ENCODE results near the gene MALSU1.

The MALSU1 gene

DNA sequence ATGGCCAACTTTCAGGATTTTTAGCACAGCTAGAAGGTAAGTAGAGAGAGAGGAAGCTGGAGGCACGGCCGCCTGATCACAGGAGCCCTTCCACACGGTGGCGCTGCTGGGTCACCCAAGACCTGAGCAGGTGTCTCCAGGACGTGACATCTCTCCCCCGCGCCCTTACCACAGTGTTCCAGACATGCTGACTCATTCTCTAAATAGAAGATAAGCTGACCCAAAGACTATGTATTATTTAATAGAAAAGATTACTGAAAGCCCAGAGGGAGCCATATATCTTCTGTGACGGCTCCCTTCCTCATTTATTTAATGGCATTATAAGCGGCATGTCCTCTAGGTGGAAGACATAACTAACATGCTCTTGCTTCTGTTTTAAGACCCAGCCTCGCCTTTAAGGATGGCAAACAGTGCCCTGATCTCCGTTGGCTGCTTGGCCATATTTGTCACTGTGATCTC is 26.0 kb upstream of the MALSU1 start:
- H3K4me3 ChIP-seq (ENCODE audit: low read depth, low read length) = no peak overlapping the region
- in situ Hi-C loops (cut with HindIII; ENCODE audit: low sequenced_read_pairs) = no loop called here
- DNase-seq (ENCODE audit: low read depth, low spot score) = peak; percentile 89
- TF ChIP-seq, protein P1, sequence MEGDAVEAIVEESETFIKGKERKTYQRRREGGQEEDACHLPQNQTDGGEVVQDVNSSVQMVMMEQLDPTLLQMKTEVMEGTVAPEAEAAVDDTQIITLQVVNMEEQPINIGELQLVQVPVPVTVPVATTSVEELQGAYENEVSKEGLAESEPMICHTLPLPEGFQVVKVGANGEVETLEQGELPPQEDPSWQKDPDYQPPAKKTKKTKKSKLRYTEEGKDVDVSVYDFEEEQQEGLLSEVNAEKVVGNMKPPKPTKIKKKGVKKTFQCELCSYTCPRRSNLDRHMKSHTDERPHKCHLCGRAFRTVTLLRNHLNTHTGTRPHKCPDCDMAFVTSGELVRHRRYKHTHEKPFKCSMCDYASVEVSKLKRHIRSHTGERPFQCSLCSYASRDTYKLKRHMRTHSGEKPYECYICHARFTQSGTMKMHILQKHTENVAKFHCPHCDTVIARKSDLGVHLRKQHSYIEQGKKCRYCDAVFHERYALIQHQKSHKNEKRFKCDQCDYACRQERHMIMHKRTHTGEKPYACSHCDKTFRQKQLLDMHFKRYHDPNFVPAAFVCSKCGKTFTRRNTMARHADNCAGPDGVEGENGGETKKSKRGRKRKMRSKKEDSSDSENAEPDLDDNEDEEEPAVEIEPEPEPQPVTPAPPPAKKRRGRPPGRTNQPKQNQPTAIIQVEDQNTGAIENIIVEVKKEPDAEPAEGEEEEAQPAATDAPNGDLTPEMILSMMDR (IDR thresholded peaks at IDR 0.05; ENCODE audit: low read depth, low read length) = peak; percentile 93

DNA sequence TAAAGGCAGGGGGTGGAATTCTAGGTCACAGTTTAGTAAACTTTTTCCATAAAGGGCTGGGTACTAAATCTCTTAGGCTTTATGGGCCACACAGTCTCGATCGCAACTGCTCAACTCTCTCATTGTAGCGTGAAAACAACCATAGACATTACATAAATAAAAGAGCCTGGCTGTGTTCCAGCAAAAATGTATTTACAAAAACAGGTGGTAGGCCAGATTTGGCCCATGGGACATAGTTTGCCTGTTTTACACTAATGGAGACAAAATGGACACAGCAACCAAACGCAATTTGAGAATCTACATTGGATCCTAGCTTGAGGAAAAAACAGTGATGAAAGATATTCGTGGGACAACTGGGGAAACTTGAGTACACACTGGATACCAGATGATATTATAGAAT is 23.2 kb upstream of the MALSU1 start:
- DNase-seq (ENCODE audit: low read depth, low spot score) = no peak
- H3K4me3 ChIP-seq (ENCODE audit: low read depth, low read length) = no peak overlapping the region
- in situ Hi-C loops (cut with HindIII; ENCODE audit: low sequenced_read_pairs) = no loop called here
- TF ChIP-seq, protein P1 (IDR thresholded peaks at IDR 0.05; ENCODE audit: low read depth, low read length) = no peak

DNA sequence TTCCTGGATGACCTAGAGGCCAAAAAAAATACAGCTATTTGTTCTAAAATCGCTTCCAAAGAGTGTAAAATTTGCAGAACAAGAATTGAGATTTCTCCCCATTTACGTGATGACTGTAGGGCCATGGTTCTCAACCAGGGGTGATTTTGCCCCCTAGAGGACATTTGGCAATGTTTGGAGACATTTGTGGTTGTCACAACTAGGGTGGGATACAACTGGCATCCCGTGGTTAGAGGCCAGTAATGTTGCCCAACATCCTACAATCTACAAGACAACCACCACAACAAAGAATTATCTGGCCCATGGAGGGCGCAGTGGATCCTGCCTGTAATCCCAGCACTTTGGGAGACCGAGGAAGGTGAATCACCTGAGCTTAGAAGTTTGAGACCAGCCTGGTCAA is 22.8 kb upstream of the MALSU1 start:
- H3K4me3 ChIP-seq (ENCODE audit: low read depth, low read length) = no peak overlapping the region
- DNase-seq (ENCODE audit: low read depth, low spot score) = no peak

DNA sequence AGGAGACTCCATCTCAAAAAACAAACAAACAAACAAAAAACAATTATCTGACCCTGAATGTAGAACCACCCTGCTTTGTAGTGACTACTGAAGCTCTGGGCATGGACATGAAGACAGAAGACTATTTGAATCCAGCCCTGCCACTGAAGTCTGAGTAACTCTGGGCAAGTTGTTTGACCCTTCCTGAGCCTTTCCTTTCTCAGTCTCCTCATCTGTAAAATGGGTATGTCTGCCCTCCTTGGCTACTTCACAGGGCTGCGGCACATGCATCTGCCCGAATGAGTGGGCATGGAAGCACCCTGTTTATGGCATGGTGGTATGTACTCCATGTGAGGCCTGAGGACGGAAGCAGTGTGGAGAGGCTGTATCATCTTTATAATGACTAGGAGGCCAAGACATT is 22.2 kb upstream of the MALSU1 start:
- in situ Hi-C loops (cut with HindIII; ENCODE audit: low sequenced_read_pairs) = no loop called here
- TF ChIP-seq, protein P1 (IDR thresholded peaks at IDR 0.05; ENCODE audit: low read depth, low read length) = no peak
- DNase-seq (ENCODE audit: low read depth, low spot score) = no peak
- H3K4me3 ChIP-seq (ENCODE audit: low read depth, low read length) = no peak overlapping the region

More for the DNA sequence above, 22.8 kb upstream of the MALSU1 start:
- TF ChIP-seq, protein P1 (IDR thresholded peaks at IDR 0.05; ENCODE audit: low read depth, low read length) = no peak
- in situ Hi-C loops (cut with HindIII; ENCODE audit: low sequenced_read_pairs) = no loop called here

DNA sequence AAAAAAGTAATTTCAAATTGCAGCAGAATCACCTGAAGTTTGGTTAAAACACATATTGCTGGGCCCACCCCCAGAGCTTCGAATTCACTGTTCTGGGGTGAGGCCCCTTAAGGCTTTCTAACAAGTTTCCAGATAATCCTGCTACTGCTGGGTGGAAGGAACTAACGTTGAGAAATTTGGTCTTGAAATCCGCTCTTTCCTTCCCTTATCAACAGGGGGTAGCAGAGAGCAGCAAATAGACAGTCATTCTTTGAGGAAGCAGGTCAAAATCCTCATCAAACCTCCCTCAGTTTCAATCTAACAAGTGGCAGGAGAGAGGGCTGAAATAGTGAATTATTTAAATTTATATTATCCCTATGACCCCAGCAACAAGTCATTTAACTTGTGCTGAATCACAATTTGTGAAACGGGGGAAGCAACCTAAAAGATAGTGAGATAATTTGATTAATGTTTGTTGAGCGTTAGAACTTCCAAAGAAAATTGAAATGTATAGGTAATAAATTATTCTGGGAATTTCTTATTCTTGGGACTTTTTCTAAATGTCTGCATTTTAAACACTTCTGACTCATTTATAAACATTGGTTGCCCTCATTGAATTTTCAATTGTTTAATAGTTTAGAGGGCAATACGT is 21.7 kb upstream of the MALSU1 start:
- TF ChIP-seq, protein P1 (IDR thresholded peaks at IDR 0.05; ENCODE audit: low read depth, low read length) = peak; percentile 88
- in situ Hi-C loops (cut with HindIII; ENCODE audit: low sequenced_read_pairs) = no loop called here
- DNase-seq (ENCODE audit: low read depth, low spot score) = peak; percentile 74
- no peak overlapping the region for H3K4me3 ChIP-seq (ENCODE audit: low read depth, low read length)

DNA sequence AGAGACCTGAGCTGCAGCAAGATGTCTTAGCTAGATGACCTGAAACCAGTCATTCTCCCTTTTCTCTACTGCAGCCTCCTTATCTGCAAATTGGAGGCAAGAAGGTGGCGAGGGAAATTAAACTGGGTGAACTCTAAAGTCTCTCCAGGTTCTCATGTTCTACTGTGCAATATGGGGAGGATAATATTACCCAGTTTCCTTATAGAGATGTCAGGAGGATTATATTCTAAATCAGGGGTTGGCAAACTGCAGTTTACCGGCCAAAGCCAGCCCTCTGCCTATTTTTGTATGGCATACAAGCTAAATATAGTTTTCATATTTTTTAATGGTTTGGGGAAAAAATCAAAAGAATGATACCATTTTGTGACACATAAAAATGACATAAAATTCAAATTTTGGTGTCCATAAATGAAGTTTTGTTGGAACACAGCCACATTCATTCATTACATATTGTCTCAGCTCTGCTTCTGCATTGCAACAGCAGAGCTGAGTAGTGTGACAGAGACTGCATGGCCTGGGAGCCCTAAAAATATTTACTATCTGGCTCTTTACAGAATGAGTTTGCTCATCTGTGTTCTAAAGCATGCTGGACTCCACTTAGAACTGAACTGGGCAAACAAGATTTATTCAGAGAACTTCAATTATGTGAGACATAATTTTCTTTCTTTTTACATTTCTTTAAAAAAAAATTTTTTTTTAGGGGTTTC is 19.2 kb upstream of the MALSU1 start:
- TF ChIP-seq, protein P1 (IDR thresholded peaks at IDR 0.05; ENCODE audit: low read depth, low read length) = no peak
- no peak overlapping the region for H3K4me3 ChIP-seq (ENCODE audit: low read depth, low read length)
- in situ Hi-C loops (cut with HindIII; ENCODE audit: low sequenced_read_pairs) = no loop called here
- no peak for DNase-seq (ENCODE audit: low read depth, low spot score)
